Measurements from ENCODE around the gene TNS1.

- TF ChIP-seq PKNOX1 (IDR thresholded peaks at IDR 0.05) (no peak), FOXK2 (IDR thresholded peaks at IDR 0.05) (no peak), FOXM1 (IDR thresholded peaks at IDR 0.05; ENCODE audit: borderline replicate concordance) (no peak), SP1 (IDR thresholded peaks at IDR 0.05) (no peak), FOXA1 (IDR thresholded peaks at IDR 0.05) (no peak), ARNT (IDR thresholded peaks at IDR 0.05) (no peak), SUZ12 (IDR thresholded peaks at IDR 0.05) (no peak), BHLHE40 (IDR thresholded peaks at IDR 0.05; ENCODE audit: borderline replicate concordance) (no peak), ELF4 (IDR thresholded peaks at IDR 0.05) (no peak), HDGF (IDR thresholded peaks at IDR 0.05; ENCODE audit: borderline replicate concordance) (no peak), NFRKB (IDR thresholded peaks at IDR 0.05) (no peak)
Measured at GRCh38 chr2:217800433-217801114, 202.2 kb downstream of the TNS1 start.

All from HEK293T (cell line).